ENCODE measurements around the gene GNLY. TPM values are rescaled to one million over a fixed set of nuclear protein-coding genes. Genes with fewer than 3 reads are reported as not detected.

GNLY gene
- total and polyA plus RNA-seq, 9 of the 15 experiments (the other 6 are each of a cell fraction or from before 2014, with no cell fraction given), result not detected

DNA sequence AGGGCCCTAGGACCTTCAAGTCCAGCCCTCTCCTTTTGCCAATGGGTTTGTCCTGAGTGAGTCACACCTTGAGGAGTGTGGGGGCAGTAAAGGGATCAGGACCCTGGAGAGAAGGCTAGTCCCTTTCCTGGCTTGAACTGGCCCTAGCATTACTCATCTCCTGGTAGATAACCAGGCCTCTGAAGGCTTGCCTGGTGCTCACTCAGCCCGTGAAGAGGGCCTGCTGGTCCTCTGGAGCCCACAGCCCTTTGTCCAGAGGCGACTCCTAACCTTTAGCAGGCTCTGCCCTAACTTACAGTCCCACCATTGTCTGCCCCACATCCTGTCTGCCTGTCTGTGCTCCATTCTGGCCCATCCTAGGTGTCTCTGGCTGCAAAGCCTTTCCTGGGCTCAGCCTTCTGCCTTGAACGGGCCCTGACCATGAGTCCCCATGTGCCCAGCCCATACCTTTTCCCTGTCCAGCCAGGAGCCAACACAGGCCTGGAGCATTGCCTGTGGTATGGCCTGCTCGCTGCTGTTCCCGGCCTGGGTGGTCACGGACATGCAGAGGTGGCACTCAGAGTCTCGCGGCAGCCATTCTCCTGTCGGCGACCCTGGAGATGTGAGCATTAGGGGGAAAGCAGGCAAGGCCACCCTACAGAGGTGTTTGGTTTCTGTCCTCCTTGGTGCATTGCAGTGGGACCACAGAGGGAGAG is 31.1 kb upstream of the GNLY start:
- no peak overlapping the region for H3K27ac ChIP-seq (ENCODE audit: extremely low read depth, low read depth, low read length)
- H3K4me2 ChIP-seq (ENCODE audit: insufficient read depth, low read length), result no peak overlapping the region
- intact Hi-C loops (cut with micrococcal nuclease) (no loop called here), in situ Hi-C loops (cut with MboI) (no loop called here)
- peak; percentile 83 for ATAC-seq
- peak; percentile 92 for FAIRE-seq
- no peaks in the 10 kb centered on the region for H3K27me3 ChIP-seq (ENCODE audit: control insufficient read depth in 2 of 2, insufficient read depth in 2 of 2, low read length in 2 of 2)
- H3K4me3 ChIP-seq, result no peak overlapping the region
- 41% methylated on average over 10 of the region's 10 CpGs for WGBS (ENCODE audit: insufficient coverage, low coverage, missing lambda C conversion rate)
- H3K79me2 ChIP-seq (ENCODE audit: control insufficient read depth, insufficient read depth, low read length), result no peaks in the 10 kb centered on the region
- peak overlapping the region in 1 of 2 experiments; percentile 75; a peak in 2 of 4 replicates for H3K9ac ChIP-seq (ENCODE audit: insufficient read depth in 1 of 2, low read depth in 2 of 2, low read length in 2 of 2)
- H3K4me1 ChIP-seq (replicated peaks in 1 of 2; ENCODE audit: control insufficient read depth in 2 of 2, insufficient read depth in 2 of 2, low read length in 2 of 2), result peaks cover 3 to 19% of the 10 kb centered on the region in 2 experiments; a peak in 3 of 5 replicates
- no TSS peak for BruUV-seq (replicated peaks)
- H3K9me3 ChIP-seq (replicated peaks; ENCODE audit: control insufficient read depth, insufficient read depth, low read depth, low read length), result no peaks in the 10 kb centered on the region
- 0 out of 2 replicates have a peak, but pooled peaks cover 5% of the 10 kb centered on the region for H4K20me1 ChIP-seq (replicated peaks; ENCODE audit: control insufficient read depth, insufficient read depth, low read length)
- no peaks in the 10 kb centered on the region for H3K9me1 ChIP-seq (ENCODE audit: control insufficient read depth, insufficient read depth, low read length)
- ChIA-PET CTCF (ENCODE audit: low intra/inter-chr PET ratio) (interaction anchor here (0.6 kb wide), 1 partner anchor 314 kb away, joined by 3 read pairs; no protein-coding TSS in a partner anchor), POLR2A (interaction anchor here (0.6 kb wide), 1 partner anchor 39 kb away, joined by 3 read pairs; no protein-coding TSS in a partner anchor)
- H3K36me3 ChIP-seq (ENCODE audit: control insufficient read depth, insufficient read depth, low read length), result no peaks in the 10 kb centered on the region
- no peak overlapping the region for H2AFZ ChIP-seq (ENCODE audit: low read depth, low read length)
- peak; percentile 53 to 72 (median 62) for DNase-seq (ENCODE audit: extremely low read depth in 1 of 4, low spot score in 3 of 4)
- no peak for TF ChIP-seq MEF2D (tag; conservative IDR thresholded peaks at IDR 0.05; ENCODE audit: low read depth)
- peak; percentile 66 for TF ChIP-seq DPF2 (IDR thresholded peaks at IDR 0.05)
- peak; percentile 4 for TF ChIP-seq NEUROD1 (IDR thresholded peaks at IDR 0.05; ENCODE audit: borderline replicate concordance, low read depth, low read length, partially characterized antibody)
- TF ChIP-seq TCF3 (CRISPR knock-in tag; IDR thresholded peaks at IDR 0.05), result peak; percentile 36; the same call in 1 of the 2 replicates
- peak; percentile 74 for TF ChIP-seq EGR1 (conservative IDR thresholded peaks at IDR 0.05)
- TF ChIP-seq CBFA2T2 (conservative IDR thresholded peaks at IDR 0.05), result 0 out of 2 replicates have a peak, but pooled peaks have one; percentile 5
- TF ChIP-seq ZFP91 (CRISPR knock-in tag; IDR thresholded peaks at IDR 0.05), result no peak
- TF ChIP-seq, protein P1, sequence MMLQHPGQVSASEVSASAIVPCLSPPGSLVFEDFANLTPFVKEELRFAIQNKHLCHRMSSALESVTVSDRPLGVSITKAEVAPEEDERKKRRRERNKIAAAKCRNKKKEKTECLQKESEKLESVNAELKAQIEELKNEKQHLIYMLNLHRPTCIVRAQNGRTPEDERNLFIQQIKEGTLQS (IDR thresholded peaks at IDR 0.05), result peak; percentile 79
- TF ChIP-seq, protein P1 (CRISPR knock-in tag; conservative IDR thresholded peaks at IDR 0.05), result no peak
- peak; percentile 89 for TF ChIP-seq MIER1 (IDR thresholded peaks at IDR 0.05; ENCODE audit: low read depth)
- peak; percentile 96 for TF ChIP-seq REST (IDR thresholded peaks at IDR 0.05; ENCODE audit: borderline replicate concordance)
- TF ChIP-seq REST (CRISPR knock-in tag; IDR thresholded peaks at IDR 0.05; ENCODE audit: low read depth), result peak; percentile 67; the same call in 1 of the 2 replicates
